ENCODE measurements around the gene MINDY2.

GRCh38 chr15:58742022-58742813 is 28.9 kb upstream of the MINDY2 start:
- TF ChIP-seq CTCF (optimal IDR thresholded peaks at IDR 0.05 in 1 of 3, IDR thresholded peaks at IDR 0.05 in 1 of 3, conservative IDR thresholded peaks at IDR 0.05 in 1 of 3; ENCODE audit: extremely low read depth in 1 of 3, insufficient read depth in 2 of 3, low read length in 3 of 3) (no peak), EZH2 (IDR thresholded peaks at IDR 0.05; ENCODE audit: low read length) (no peak)

All from keratinocyte (primary cell).